ENCODE data around the gene LEAP2. TPM values are rescaled to one million over a fixed set of nuclear protein-coding genes. Genes with fewer than 3 reads are reported as not detected.

The LEAP2 gene
- total and polyA plus RNA-seq, 10 of the 15 experiments (the other 5 are each of a cell fraction or from before 2014, with no cell fraction given) = 1.9 to 8.8 (median 2.3) TPM

DNA sequence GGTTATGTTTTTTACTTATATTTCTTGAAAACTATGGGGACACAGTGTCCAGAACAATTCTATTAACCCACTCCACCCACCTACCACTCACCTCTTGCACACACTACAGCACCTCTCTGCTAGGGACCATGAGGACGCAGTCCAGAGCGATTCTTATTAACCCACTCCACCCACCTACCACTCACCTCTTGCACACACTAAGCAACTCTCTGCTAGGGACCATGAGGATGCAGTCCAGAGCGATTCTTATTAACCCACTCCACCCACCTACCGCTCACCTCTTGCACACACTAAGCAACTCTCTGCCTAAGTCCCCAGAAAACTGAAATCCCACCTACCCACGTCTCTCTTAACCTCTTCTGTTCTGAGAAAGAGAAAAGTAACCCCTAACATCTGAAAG lies 40.9 kb upstream of the LEAP2 start:
- Histone ChIP-seq H3K9ac (ENCODE audit: control insufficient read depth, insufficient read depth, low read length) (no peak overlapping the region), H3K4me2 (ENCODE audit: control insufficient read depth, insufficient read depth) (no peak overlapping the region), H3K4me3 (no peak overlapping the region), H3K36me3 (ENCODE audit: control insufficient read depth in 2 of 2, insufficient read depth in 2 of 2, low read length in 1 of 2) (no peaks in the 10 kb centered on the region), H3K27me3 (replicated peaks in 1 of 2; ENCODE audit: control insufficient read depth in 2 of 2, insufficient read depth in 2 of 2, low read length in 1 of 2) (no peaks in the 10 kb centered on the region; a peak in 1 of 4 replicates), H3K27ac (ENCODE audit: control insufficient read depth, insufficient read depth) (no peak overlapping the region), H3K79me2 (ENCODE audit: control insufficient read depth, insufficient read depth, low read length) (no peaks in the 10 kb centered on the region), H3K9me3 (replicated peaks; ENCODE audit: control insufficient read depth, insufficient read depth, low read length) (no peaks in the 10 kb centered on the region), H4K20me1 (ENCODE audit: control insufficient read depth, insufficient read depth) (no peaks in the 10 kb centered on the region), H2AFZ (ENCODE audit: control insufficient read depth, low read depth, low read length) (no peak overlapping the region), H3K4me1 (ENCODE audit: control insufficient read depth, insufficient read depth, low read length) (no peaks in the 10 kb centered on the region; the same call in 1 of the 2 replicates)
- RAD21 ChIA-PET (ENCODE audit: unreplicated experiment) = no interaction called here
- CTCF ChIA-PET = interaction anchor here (0.8 to 6.0 kb wide), 4 partner anchors 31 to 306 kb away, joined by 3 to 46 read pairs (median 8); partner anchors contain the start of genes GDF9 and UQCRQ
- in situ Hi-C loops (cut with MboI) (no loop called here), intact Hi-C loops (cut with micrococcal nuclease; ENCODE audit: unreplicated experiment) (no loop called here)
- no TSS peak for BruUV-seq (replicated peaks)
- SMC1A ChIA-PET (ENCODE audit: uncharacterized antibody, unreplicated experiment) = no interaction called here
- TF ChIP-seq BCL3 (IDR thresholded peaks at IDR 0.05; ENCODE audit: borderline replicate concordance, insufficient read depth, low read depth, low read length, poor library complexity, severe bottlenecking) (peak; percentile 80), ATF2 (IDR thresholded peaks at IDR 0.05; ENCODE audit: low read length) (no peak)
- POLR2A ChIA-PET = interaction anchor here (0.5 to 0.7 kb wide), 2 partner anchors 35 to 1046 kb away, joined by 3 read pairs; no protein-coding TSS in a partner anchor
- whole genome bisulfite sequencing (ENCODE audit: insufficient coverage, insufficient replicate concordance, low lambda C conversion rate, missing lambda C conversion rate) = 68% methylated on average over 5 of the region's 5 CpGs
- FAIRE-seq (no peak), DNase-seq (ENCODE audit: low read depth, low spot score) (no peak), ATAC-seq (no peak)

DNA sequence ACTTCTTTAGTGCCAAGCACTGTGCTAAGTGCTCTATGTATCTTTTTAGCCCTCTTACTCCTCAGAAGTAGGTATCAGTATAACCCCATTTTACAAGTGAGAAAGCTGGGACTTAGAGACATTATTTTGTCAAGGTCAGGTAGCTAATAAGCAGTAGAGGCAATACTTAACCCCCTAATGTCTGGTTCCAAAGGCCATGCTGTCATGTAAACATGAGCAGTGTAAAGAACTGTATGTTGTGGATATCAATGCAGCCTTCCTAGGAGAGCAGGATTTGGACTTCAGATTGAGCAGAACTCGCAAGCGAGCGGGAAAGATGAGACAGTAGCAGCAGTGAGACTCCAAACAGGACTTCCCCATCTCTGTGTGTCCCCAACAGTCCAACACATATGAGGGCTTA lies 39.4 kb upstream of the LEAP2 start:
- no peak overlapping the region for H3K4me3 ChIP-seq
- ChIA-PET CTCF (interaction anchor here (0.6 to 1.0 kb wide), 2 partner anchors 79 to 390 kb away, joined by 3 read pairs; no protein-coding TSS in a partner anchor), POLR2A (no interaction called here), SMC1A (ENCODE audit: uncharacterized antibody, unreplicated experiment) (interaction anchor here (0.7 to 2.1 kb wide), 3 partner anchors 14 to 333 kb away, joined by 3 to 7 read pairs (median 4); partner anchors contain the start of genes GDF9 and UQCRQ), RAD21 (ENCODE audit: unreplicated experiment) (interaction anchor here (0.9 to 1.0 kb wide), 2 partner anchors 26 to 204 kb away, joined by 3 to 5 read pairs; no protein-coding TSS in a partner anchor)
- no peaks in the 10 kb centered on the region for H3K36me3 ChIP-seq (ENCODE audit: control insufficient read depth in 2 of 2, insufficient read depth in 2 of 2, low read length in 1 of 2)
- H4K20me1 ChIP-seq (ENCODE audit: control insufficient read depth, insufficient read depth) = no peaks in the 10 kb centered on the region
- no peak overlapping the region for H3K9ac ChIP-seq (ENCODE audit: control insufficient read depth, insufficient read depth, low read length)
- no peak overlapping the region for H2AFZ ChIP-seq (ENCODE audit: control insufficient read depth, low read depth, low read length)
- DNase-seq (ENCODE audit: low read depth, low spot score) (no peak), FAIRE-seq (no peak), ATAC-seq (no peak)
- H3K9me3 ChIP-seq (replicated peaks; ENCODE audit: control insufficient read depth, insufficient read depth, low read length) = no peaks in the 10 kb centered on the region
- H3K27me3 ChIP-seq (replicated peaks in 1 of 2; ENCODE audit: control insufficient read depth in 2 of 2, insufficient read depth in 2 of 2, low read length in 1 of 2) = no peaks in the 10 kb centered on the region; a peak in 1 of 4 replicates
- 96% methylated on average over 3 of the region's 3 CpGs for WGBS (ENCODE audit: insufficient coverage, insufficient replicate concordance, low lambda C conversion rate, missing lambda C conversion rate)
- H3K79me2 ChIP-seq (ENCODE audit: control insufficient read depth, insufficient read depth, low read length) = no peaks in the 10 kb centered on the region
- in situ Hi-C loops (cut with MboI) = no loop called here
- no peak for TF ChIP-seq ETV6 (conservative IDR thresholded peaks at IDR 0.05 in 1 of 2, IDR thresholded peaks at IDR 0.05 in 1 of 2; ENCODE audit: borderline replicate concordance in 1 of 2, low read depth in 1 of 2)
- no TSS peak for BruUV-seq (replicated peaks)
- no peak overlapping the region for H3K27ac ChIP-seq (ENCODE audit: control insufficient read depth, insufficient read depth)
- intact Hi-C loops (cut with micrococcal nuclease; ENCODE audit: unreplicated experiment) = no loop called here
- H3K4me1 ChIP-seq (ENCODE audit: control insufficient read depth, insufficient read depth, low read length) = no peaks in the 10 kb centered on the region; the same call in 1 of the 2 replicates
- no peak overlapping the region for H3K4me2 ChIP-seq (ENCODE audit: control insufficient read depth, insufficient read depth)

Data from GM12878 (cell line).